Neural progenitor cell (in vitro differentiated cells): Measurements from ENCODE around the gene ANKRD33. TPM values are rescaled to one million over a fixed set of nuclear protein-coding genes. Genes with fewer than 3 reads are reported as not detected.

Experiments
- DNase-seq: peaks from one replicate; pipeline ENCODE4 v3.0.0-alpha.2; 2016; ENCODE audit warnings: low spot score
- H2AFZ ChIP-seq: fragments of 200-600 bp; sonication (generic); replicated peaks from 2 replicates; pipeline ENCODE4 v1.6.1; 2016; ENCODE audit warnings: antibody characterized with exemption
- H3F3A ChIP-seq: fragments of 200-600 bp; sonication (generic); 2 replicates; pipeline ENCODE4 v1.6.1; 2016; ENCODE audit warnings: antibody characterized with exemption, low read depth
- H3K27ac ChIP-seq: fragments of 200-600 bp; sonication (generic); 2 replicates; pipeline ENCODE4 v1.5.1; 2016; ENCODE audit warnings: mild to moderate bottlenecking
- H3K27me3 ChIP-seq: fragments of 200-600 bp; sonication (generic); 2 replicates; pipeline ENCODE4 v1.6.1; 2016; ENCODE audit warnings: mild to moderate bottlenecking, moderate library complexity
- H3K36me3 ChIP-seq: fragments of 200-600 bp; sonication (generic); 2 replicates; pipeline ENCODE4 v1.5.1; 2016
- H3K4me1 ChIP-seq: fragments of 200-600 bp; sonication (generic); 2 replicates; pipeline ENCODE4 v1.6.1; 2016; ENCODE audit warnings: mixed run types
- H3K4me2 ChIP-seq: fragments of 200-600 bp; sonication (generic); 2 replicates; pipeline ENCODE4 v1.6.1; 2016
- H3K4me3 ChIP-seq: fragments of 200-600 bp; sonication (generic); 2 replicates; pipeline ENCODE4 v1.5.1; 2016
- H3K79me2 ChIP-seq: fragments of 200-600 bp; sonication (generic); 2 replicates; pipeline ENCODE4 v1.6.1; 2016; ENCODE audit warnings: low read depth
- H3K9ac ChIP-seq: fragments of 200-600 bp; sonication (generic); 2 replicates; pipeline ENCODE4 v1.6.1; 2016
- H3K9me3 ChIP-seq: fragments of 200-600 bp; sonication (generic); 2 replicates; pipeline ENCODE4 v1.5.1; 2016; ENCODE audit warnings: low read depth
- H4K20me1 ChIP-seq: fragments of 200-600 bp; sonication (generic); 2 replicates; pipeline ENCODE4 v1.6.1; 2016; ENCODE audit warnings: low read depth
- H3K27ac Mint-ChIP-seq: 3 replicates; pipeline ENCODE4 v1.8.0; 2021; ENCODE audit warnings: mixed read lengths
- H3K27me3 Mint-ChIP-seq: 2 replicates; pipeline ENCODE4 v1.8.0; 2022; ENCODE audit warnings: low read depth, mild to moderate bottlenecking, inconsistent platforms, moderate library complexity, mixed read lengths; ENCODE audit not compliant: insufficient read depth
- H3K36me3 Mint-ChIP-seq: 3 replicates; pipeline ENCODE4 v1.8.0; 2021; ENCODE audit warnings: mixed read lengths
- H3K4me1 Mint-ChIP-seq: 3 replicates; pipeline ENCODE4 v1.8.0; 2021; ENCODE audit warnings: mixed read lengths
- H3K4me3 Mint-ChIP-seq: 3 replicates; pipeline ENCODE4 v1.8.0; 2021; ENCODE audit warnings: mild to moderate bottlenecking, moderate library complexity, mixed read lengths
- H3K9me3 Mint-ChIP-seq: 3 replicates; pipeline ENCODE4 v1.8.0; 2020; ENCODE audit warnings: mixed read lengths
- EZH2 ChIP-seq: fragments of 200-600 bp; sonication (generic); IDR thresholded peaks from 2 replicates; pipeline ENCODE4 v1.6.1; 2017; ENCODE audit warnings: antibody characterized with exemption, mild to moderate bottlenecking, moderate library complexity
- EZH2phosphoT487 ChIP-seq: fragments of 200-600 bp; sonication (generic); IDR thresholded peaks from 2 replicates; pipeline ENCODE4 v1.6.1; 2017; ENCODE audit warnings: antibody characterized with exemption
- total RNA-seq: library from RNA; depleted of rRNA; stranded (reverse); fragments of >200 nt; gene quantifications from 2 replicates; pipeline ENCODE4 v1.2.3, GENCODE V29; 2015; ENCODE audit warnings: low replicate concordance
- TF ChIP-seq, protein P1 (sequence below): fragments of 200-600 bp; sonication (generic); IDR thresholded peaks from 2 replicates; pipeline ENCODE4 v1.5.1; 2017; ENCODE audit warnings: antibody characterized with exemption, mild to moderate bottlenecking

The ANKRD33 gene
- total RNA-seq, 1 donor from 2014 or later, result 0.39 TPM

DNA sequence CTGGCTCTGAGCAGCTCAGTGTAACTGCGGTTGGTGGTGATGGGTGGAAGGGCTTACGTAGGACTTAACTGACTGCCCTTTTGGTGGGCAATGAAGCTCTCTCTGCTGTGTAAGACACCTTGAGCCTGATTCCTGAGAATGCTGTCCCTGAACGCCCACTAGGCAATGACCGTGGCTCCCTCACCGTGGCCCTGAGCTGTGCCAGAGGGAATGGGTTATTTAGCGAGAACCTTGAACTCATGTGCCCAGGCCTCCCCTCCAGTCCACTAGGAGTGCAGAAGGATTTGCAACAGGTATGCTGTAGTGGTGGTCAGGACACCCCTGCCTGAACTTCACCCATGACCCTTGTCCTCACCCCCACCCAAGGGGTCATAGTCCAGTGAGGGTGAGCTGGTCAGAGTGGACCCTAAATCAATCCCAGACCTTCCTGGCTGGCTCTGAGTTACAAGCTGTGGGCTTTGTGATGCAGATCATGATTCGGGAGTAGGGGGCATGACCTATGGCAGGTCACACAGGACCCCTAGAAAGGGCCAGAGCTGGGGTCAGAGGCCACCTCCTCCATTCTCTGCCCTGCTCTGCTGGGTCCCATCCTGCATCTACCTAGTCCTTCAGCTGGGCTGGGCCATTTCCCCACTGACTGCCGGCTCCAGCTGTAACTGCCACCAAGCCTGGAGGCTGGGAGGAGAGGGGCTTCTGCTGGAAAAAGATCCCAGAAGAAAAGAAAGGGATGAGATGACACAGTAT lies 14.5 kb upstream of the ANKRD33 start:
- Histone ChIP-seq H3K9me3 (no peaks in the 10 kb centered on the region), H3K4me1 (peaks cover 33% of the 10 kb centered on the region), H3K4me3 (no peak overlapping the region), H4K20me1 (peaks cover 39% of the 10 kb centered on the region), H3K9ac (no peak overlapping the region), H3K79me2 (no peaks in the 10 kb centered on the region), H3K27ac (no peak overlapping the region), H3K36me3 (no peaks in the 10 kb centered on the region), H3F3A (peaks cover 38% of the 10 kb centered on the region), H3K4me2 (peak overlapping the region; percentile 41), H2AFZ (no peak overlapping the region), H3K27me3 (peaks cover 46% of the 10 kb centered on the region)
- Mint-ChIP-seq H3K36me3 (no peaks in the 10 kb centered on the region), H3K9me3 (no peaks in the 10 kb centered on the region), H3K4me1 (peaks cover 58% of the 10 kb centered on the region), H3K27me3 (peaks cover 31% of the 10 kb centered on the region), H3K27ac (no peak overlapping the region), H3K4me3 (no peak overlapping the region)
- DNase-seq, result peak; percentile 54
- TF ChIP-seq EZH2 (no peak), EZH2phosphoT487 (no peak)
- TF ChIP-seq, protein P1, sequence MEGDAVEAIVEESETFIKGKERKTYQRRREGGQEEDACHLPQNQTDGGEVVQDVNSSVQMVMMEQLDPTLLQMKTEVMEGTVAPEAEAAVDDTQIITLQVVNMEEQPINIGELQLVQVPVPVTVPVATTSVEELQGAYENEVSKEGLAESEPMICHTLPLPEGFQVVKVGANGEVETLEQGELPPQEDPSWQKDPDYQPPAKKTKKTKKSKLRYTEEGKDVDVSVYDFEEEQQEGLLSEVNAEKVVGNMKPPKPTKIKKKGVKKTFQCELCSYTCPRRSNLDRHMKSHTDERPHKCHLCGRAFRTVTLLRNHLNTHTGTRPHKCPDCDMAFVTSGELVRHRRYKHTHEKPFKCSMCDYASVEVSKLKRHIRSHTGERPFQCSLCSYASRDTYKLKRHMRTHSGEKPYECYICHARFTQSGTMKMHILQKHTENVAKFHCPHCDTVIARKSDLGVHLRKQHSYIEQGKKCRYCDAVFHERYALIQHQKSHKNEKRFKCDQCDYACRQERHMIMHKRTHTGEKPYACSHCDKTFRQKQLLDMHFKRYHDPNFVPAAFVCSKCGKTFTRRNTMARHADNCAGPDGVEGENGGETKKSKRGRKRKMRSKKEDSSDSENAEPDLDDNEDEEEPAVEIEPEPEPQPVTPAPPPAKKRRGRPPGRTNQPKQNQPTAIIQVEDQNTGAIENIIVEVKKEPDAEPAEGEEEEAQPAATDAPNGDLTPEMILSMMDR, result no peak

DNA sequence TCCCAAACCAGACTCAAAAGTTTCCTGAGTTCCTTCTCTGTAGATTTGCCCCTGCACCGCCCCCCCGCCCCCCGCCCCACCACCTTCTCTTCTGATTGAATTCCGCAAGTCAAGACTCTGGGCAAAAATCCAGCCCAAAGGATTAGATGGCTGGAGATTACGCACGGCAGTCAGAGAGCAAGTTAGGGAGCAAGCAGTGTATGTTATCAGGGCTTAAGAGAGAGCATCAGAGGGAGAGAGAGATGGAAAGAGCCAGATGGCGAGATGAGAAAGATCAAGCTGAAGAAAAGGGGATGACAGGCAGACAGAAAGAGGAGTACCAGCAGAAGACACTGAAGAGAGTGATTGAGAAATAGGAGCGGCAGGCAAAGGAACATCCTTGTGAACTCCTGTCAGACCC lies 13.9 kb upstream of the ANKRD33 start:
- H3K27ac Mint-ChIP-seq, result peak overlapping the region; percentile 7
- no peaks in the 10 kb centered on the region for H3K36me3 Mint-ChIP-seq
- Histone ChIP-seq H4K20me1 (peaks cover 39% of the 10 kb centered on the region), H2AFZ (no peak overlapping the region), H3K4me3 (no peak overlapping the region), H3K9me3 (no peaks in the 10 kb centered on the region), H3K9ac (no peak overlapping the region), H3F3A (peaks cover 38% of the 10 kb centered on the region), H3K4me2 (peak overlapping the region; percentile 41), H3K27ac (no peak overlapping the region), H3K79me2 (no peaks in the 10 kb centered on the region), H3K4me1 (peaks cover 30% of the 10 kb centered on the region), H3K36me3 (no peaks in the 10 kb centered on the region), H3K27me3 (peaks cover 41% of the 10 kb centered on the region)
- H3K4me1 Mint-ChIP-seq, result peaks cover 53% of the 10 kb centered on the region
- DNase-seq, result peak; percentile 47
- peaks cover 30% of the 10 kb centered on the region for H3K27me3 Mint-ChIP-seq
- H3K4me3 Mint-ChIP-seq, result peak overlapping the region; percentile 4
- H3K9me3 Mint-ChIP-seq, result no peaks in the 10 kb centered on the region
- no peak for TF ChIP-seq EZH2
- TF ChIP-seq, protein P1, result no peak
- TF ChIP-seq EZH2phosphoT487, result no peak

DNA sequence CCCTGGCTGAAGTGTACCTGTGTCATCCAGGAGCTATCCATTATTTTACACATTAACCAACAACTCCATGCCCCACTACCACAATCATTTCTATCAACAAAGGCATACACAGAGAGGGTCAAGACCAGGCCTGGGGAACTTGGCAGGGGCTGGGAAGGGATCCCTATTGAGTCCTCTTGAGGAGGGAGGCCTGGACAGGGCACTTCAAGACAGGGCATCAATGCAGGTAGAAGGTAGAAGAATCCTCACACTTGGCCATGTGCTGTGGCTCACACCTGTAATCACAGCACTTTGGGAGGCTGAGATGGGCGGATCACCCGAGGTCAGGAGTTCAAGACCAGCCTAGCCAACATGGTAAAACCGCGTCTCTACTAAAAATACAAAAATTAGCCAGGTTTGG lies 13.4 kb upstream of the ANKRD33 start:
- H3K27me3 ChIP-seq, result peaks cover 36% of the 10 kb centered on the region
- Mint-ChIP-seq H3K27me3 (peaks cover 29% of the 10 kb centered on the region), H3K9me3 (no peaks in the 10 kb centered on the region), H3K4me3 (peak overlapping the region; percentile 4), H3K36me3 (no peaks in the 10 kb centered on the region), H3K4me1 (peaks cover 52% of the 10 kb centered on the region), H3K27ac (no peak overlapping the region)
- H3K79me2 ChIP-seq, result no peaks in the 10 kb centered on the region
- peaks cover 39% of the 10 kb centered on the region for H4K20me1 ChIP-seq
- no peak overlapping the region for H3K9ac ChIP-seq
- peaks cover 38% of the 10 kb centered on the region for H3F3A ChIP-seq
- peaks cover 25% of the 10 kb centered on the region for H3K4me1 ChIP-seq
- no peak for TF ChIP-seq EZH2phosphoT487
- no peak for TF ChIP-seq EZH2
- TF ChIP-seq, protein P1, result no peak
- DNase-seq, result no peak
- H3K4me3 ChIP-seq, result no peak overlapping the region
- H3K36me3 ChIP-seq, result no peaks in the 10 kb centered on the region
- H3K9me3 ChIP-seq, result no peaks in the 10 kb centered on the region
- H3K27ac ChIP-seq, result no peak overlapping the region
- peak overlapping the region; percentile 41 for H3K4me2 ChIP-seq
- no peak overlapping the region for H2AFZ ChIP-seq
